Stimulated activated CD8-positive, alpha-beta memory T cell treated with anti-CD3 and anti-CD28 coated beads, Interleukin-2, amount 100 ng/mL, for 48 hours (primary cell): ENCODE measurements around the gene OLFML3.
"Not testable (repeated sequence)": the region's sequence is repeated elsewhere in the genome, so short reads cannot be mapped to it uniquely, and the experiment has no call there.

ENCODE experiments used
- DNase-seq, 2 donors: peaks; one replicate each; pipeline ENCODE4 v3.0.0-alpha.2; 2020; ENCODE audit warnings: low read depth in 2 of 2

OLFML3 gene

GRCh38 chr1:113978863-113979702 lies at the start of gene OLFML3:
Gene OLFML3, plus strand, starts transcription at chr1:113979474. Its CDS starts 43 bp downstream, at chr1:113979517.
- peak; percentile 33 to 43 for DNase-seq

GRCh38 chr1:113929750-113930498 lies 49.4 kb upstream of the OLFML3 start:
- DNase-seq = peak; percentile 36

GRCh38 chr1:113930499-113931161 lies 48.6 kb upstream of the OLFML3 start:
- DNase-seq = peak; percentile 25 to 54

- DNase-seq = no peak
Measured at GRCh38 chr1:113931451-113931851, 47.8 kb upstream of the OLFML3 start.

GRCh38 chr1:113934006-113934405 lies 45.3 kb upstream of the OLFML3 start:
- no peak for DNase-seq

GRCh38 chr1:113934511-113935055 lies 44.7 kb upstream of the OLFML3 start:
- no peak for DNase-seq

GRCh38 chr1:113935176-113935575 lies 44.1 kb upstream of the OLFML3 start:
- DNase-seq = no peak

GRCh38 chr1:113935970-113936369 lies 43.3 kb upstream of the OLFML3 start:
- no peak for DNase-seq

GRCh38 chr1:113937146-113937545 lies 42.1 kb upstream of the OLFML3 start:
- DNase-seq = no peak

GRCh38 chr1:113938192-113938591 lies 41.1 kb upstream of the OLFML3 start:
- no peak for DNase-seq

- DNase-seq = peak; percentile 37 to 41
Measured at GRCh38 chr1:113940365-113941244, 38.7 kb upstream of the OLFML3 start.

- no peak for DNase-seq
Measured at GRCh38 chr1:113941245-113941559, 38.1 kb upstream of the OLFML3 start.

- no peak for DNase-seq
Measured at GRCh38 chr1:113942527-113942926, 36.7 kb upstream of the OLFML3 start.

GRCh38 chr1:113943028-113943811 lies 36.1 kb upstream of the OLFML3 start:
- no peak for DNase-seq

GRCh38 chr1:113945329-113945728 lies 33.9 kb upstream of the OLFML3 start:
- no peak for DNase-seq

GRCh38 chr1:113946112-113946511 lies 33.2 kb upstream of the OLFML3 start:
- no peak for DNase-seq

- DNase-seq = no peak
Measured at GRCh38 chr1:113946678-113947387, 32.4 kb upstream of the OLFML3 start.

GRCh38 chr1:113947388-113948107 lies 31.7 kb upstream of the OLFML3 start:
- DNase-seq = no peak

- DNase-seq = not testable (repeated sequence)
Measured at GRCh38 chr1:113948151-113948550, 31.1 kb upstream of the OLFML3 start.
